MCF 10A (cell line): Measurements from ENCODE around the gene XIRP1. TPM values are rescaled to one million over a fixed set of nuclear protein-coding genes. Genes with fewer than 3 reads are reported as not detected.

ENCODE experiments used
- BruUV-seq: library from RNA; stranded (reverse); fragments of 400-500 nt; replicated peaks from 2 replicates; lab custom pipeline; 2021; lab: Mats Ljungman, UMichigan
- CTCF ChIA-PET: fragments of 300-600 bp; sonication (Branson Sonifier 250); formaldehyde crosslinking; extraction: SDS; loops from one replicate; lab custom pipeline; 2021; ENCODE audit warnings: antibody characterized with exemption, inconsistent platforms; lab: Yijun Ruan, JAX
- POLR2A ChIA-PET: fragments of 300-600, 350-650 bp; sonication (Branson Sonifier 250); formaldehyde crosslinking; extraction: SDS; loops from one replicate; lab custom pipeline; 2020; ENCODE audit warnings: antibody characterized with exemption, inconsistent platforms; lab: Yijun Ruan, JAX
- DNase-seq: peaks from one replicate; pipeline ENCODE4 v3.0.0-alpha.2; 2018; ENCODE audit not compliant: unreplicated experiment
- H3K27ac Mint-ChIP-seq: one replicate; pipeline ENCODE4 v1.8.0; 2022; ENCODE audit warnings: mild to moderate bottlenecking, low read depth, mixed read lengths; ENCODE audit not compliant: unreplicated experiment
- H3K27me3 Mint-ChIP-seq: one replicate; pipeline ENCODE4 v1.8.0; 2022; ENCODE audit warnings: mixed read lengths; ENCODE audit not compliant: insufficient read depth, unreplicated experiment
- H3K36me3 Mint-ChIP-seq: one replicate; pipeline ENCODE4 v1.8.0; 2022; ENCODE audit warnings: mild to moderate bottlenecking, moderate library complexity, mixed read lengths; ENCODE audit not compliant: insufficient read depth, unreplicated experiment
- H3K4me1 Mint-ChIP-seq: one replicate; pipeline ENCODE4 v1.8.0; 2022; ENCODE audit warnings: mixed read lengths; ENCODE audit not compliant: insufficient read depth, unreplicated experiment
- H3K4me3 Mint-ChIP-seq: one replicate; pipeline ENCODE4 v1.8.0; 2022; ENCODE audit warnings: mild to moderate bottlenecking, moderate library complexity, mixed read lengths; ENCODE audit not compliant: unreplicated experiment
- H3K9me3 Mint-ChIP-seq: one replicate; pipeline ENCODE4 v1.8.0; 2022; ENCODE audit warnings: mixed read lengths; ENCODE audit not compliant: unreplicated experiment
- CTCF ChIP-seq: fragments of 200-600 bp; IDR thresholded peaks from one replicate; pipeline ENCODE4 v1.8.0; 2022; ENCODE audit warnings: antibody characterized with exemption, mild to moderate bottlenecking; ENCODE audit not compliant: unreplicated experiment
- intact Hi-C: fragments of 100-400 bp; cut with micrococcal nuclease; formaldehyde crosslinking; loops from 2 replicates; pipeline ENCODE4 v1.14.1; 2022
- total RNA-seq: library from RNA; stranded (reverse); gene quantifications from 2 replicates; pipeline ENCODE4 v1.2.3, GENCODE V29; 2022

Gene XIRP1
- total RNA-seq, 1 experiment from 2014 or later, result not detected

GRCh38 chr3:39221141-39221530 lies 28.7 kb upstream of the XIRP1 start:
- Mint-ChIP-seq H3K4me3 (no peak overlapping the region), H3K9me3 (no peaks in the 10 kb centered on the region), H3K27me3 (peaks cover 91% of the 10 kb centered on the region), H3K27ac (no peak overlapping the region), H3K36me3 (peaks cover 6% of the 10 kb centered on the region), H3K4me1 (no peaks in the 10 kb centered on the region)
- no peak for DNase-seq
- CTCF ChIA-PET, result interaction anchor here (1.3 kb wide), 1 partner anchor 67 kb away, joined by 3 read pairs; no protein-coding TSS in a partner anchor
- POLR2A ChIA-PET, result no interaction called here
- TF ChIP-seq CTCF, result no peak
- no TSS peak for BruUV-seq
- intact Hi-C loops, result no loop called here

- no peak for TF ChIP-seq CTCF
These were observed 28.2 kb upstream of the XIRP1 start for GRCh38 chr3:39220407-39221140.

GRCh38 chr3:39219702-39220101 lies 27.3 kb upstream of the XIRP1 start:
- intact Hi-C loops, result no loop called here
- ChIA-PET CTCF (interaction anchor here (0.6 to 20.7 kb wide), 5 partner anchors 34 to 123 kb away, joined by 3 to 339 read pairs (median 4); no protein-coding TSS in a partner anchor), POLR2A (no interaction called here)
- Mint-ChIP-seq H3K36me3 (peaks cover 6% of the 10 kb centered on the region), H3K4me1 (no peaks in the 10 kb centered on the region), H3K27ac (no peak overlapping the region), H3K4me3 (no peak overlapping the region), H3K9me3 (no peaks in the 10 kb centered on the region), H3K27me3 (peaks cover 90% of the 10 kb centered on the region)
- DNase-seq, result no peak
- no peak for TF ChIP-seq CTCF
- no TSS peak for BruUV-seq

More at GRCh38 chr3:39220407-39221140, 28.2 kb upstream of the XIRP1 start:
- Mint-ChIP-seq H3K36me3 (peaks cover 6% of the 10 kb centered on the region), H3K9me3 (no peaks in the 10 kb centered on the region), H3K4me3 (no peak overlapping the region), H3K27ac (no peak overlapping the region), H3K4me1 (no peaks in the 10 kb centered on the region), H3K27me3 (peaks cover 90% of the 10 kb centered on the region)
- intact Hi-C loops, result no loop called here
- no peak for DNase-seq
- BruUV-seq, result no TSS peak
- ChIA-PET CTCF (interaction anchor here (0.7 to 1.3 kb wide), 2 partner anchors 31 to 68 kb away, joined by 3 read pairs; no protein-coding TSS in a partner anchor), POLR2A (no interaction called here)

GRCh38 chr3:39216176-39216790 lies 23.9 kb upstream of the XIRP1 start:
- no TSS peak for BruUV-seq
- no peak overlapping the region for H3K4me3 Mint-ChIP-seq
- peaks cover 73% of the 10 kb centered on the region for H3K27me3 Mint-ChIP-seq
- DNase-seq, result no peak
- POLR2A ChIA-PET, result no interaction called here
- H3K9me3 Mint-ChIP-seq, result no peaks in the 10 kb centered on the region
- no peak overlapping the region for H3K27ac Mint-ChIP-seq
- intact Hi-C loops, result no loop called here
- no peaks in the 10 kb centered on the region for H3K4me1 Mint-ChIP-seq
- peaks cover 6% of the 10 kb centered on the region for H3K36me3 Mint-ChIP-seq
- TF ChIP-seq CTCF, result no peak
- CTCF ChIA-PET, result interaction anchor here (0.7 to 20.7 kb wide), 10 partner anchors 21 to 559 kb away, joined by 3 to 339 read pairs (median 4); partner anchors contain the start of gene XIRP1
